Natural killer cell (primary cell): Measurements from ENCODE around the gene CSN1S1. TPM values are rescaled to one million over a fixed set of nuclear protein-coding genes. Genes with fewer than 3 reads are reported as not detected.
"Not testable (repeated sequence)": the region's sequence is repeated elsewhere in the genome, so short reads cannot be mapped to it uniquely, and the experiment has no call there.

Source experiments
- ATAC-seq, 3 donors: fragments of 150-1000 bp in 2 of 3; fragments of 200-7000 bp in 1 of 3; cut with Tn5 transposase; 1 replicate in 1 of 3; 2 replicates in 2 of 3; pipeline ENCODE4 v1.10.0; 2021; ENCODE audit warnings: mild to moderate bottlenecking in 2 of 3, moderate library complexity in 2 of 3
- DNase-seq, 2 donors: peaks; one replicate each; pipeline versions ENCODE4 v3.0.0 to v3.0.0-alpha.2; 2013 to 2021; ENCODE audit warnings: mixed read lengths in 1 of 2
- H3K27ac ChIP-seq: one replicate; pipeline ENCODE4 v1.5.1; 2013; ENCODE audit warnings: mild to moderate bottlenecking, low read length
- H3K27me3 ChIP-seq: one replicate; pipeline ENCODE4 v1.6.1; 2013; ENCODE audit warnings: low read length; ENCODE audit not compliant: control insufficient read depth, insufficient read depth
- H3K36me3 ChIP-seq: one replicate; pipeline ENCODE4 v1.6.1; 2013; ENCODE audit warnings: low read length; ENCODE audit not compliant: control insufficient read depth, insufficient read depth
- H3K4me1 ChIP-seq: one replicate; pipeline ENCODE4 v1.6.1; 2013; ENCODE audit warnings: low read length; ENCODE audit not compliant: control insufficient read depth, insufficient read depth
- H3K4me3 ChIP-seq: one replicate; pipeline ENCODE4 v1.5.1; 2013; ENCODE audit warnings: low read length
- H3K9me3 ChIP-seq: one replicate; pipeline ENCODE4 v1.6.1; 2013; ENCODE audit warnings: low read length; ENCODE audit not compliant: control insufficient read depth, insufficient read depth
- H3K27ac Mint-ChIP-seq, 2 donors: one replicate each; pipeline ENCODE4 v1.8.0; 2022; ENCODE audit warnings: mild to moderate bottlenecking in 2 of 2, mixed read lengths in 2 of 2, moderate library complexity in 1 of 2
- H3K27me3 Mint-ChIP-seq, 2 donors: one replicate each; pipeline ENCODE4 v1.8.0; 2022; ENCODE audit warnings: low read depth in 2 of 2, mixed read lengths in 2 of 2
- H3K36me3 Mint-ChIP-seq: one replicate; pipeline ENCODE4 v1.8.0; 2022; ENCODE audit warnings: mixed read lengths
- H3K4me1 Mint-ChIP-seq, 2 donors: one replicate each; pipeline ENCODE4 v1.8.0; 2022; ENCODE audit warnings: mixed read lengths in 2 of 2
- H3K4me3 Mint-ChIP-seq: one replicate; pipeline ENCODE4 v1.8.0; 2022; ENCODE audit warnings: mild to moderate bottlenecking, moderate library complexity, mixed read lengths
- H3K9me3 Mint-ChIP-seq, 2 donors: one replicate each; pipeline ENCODE4 v1.8.0; 2022; ENCODE audit warnings: mixed read lengths in 2 of 2
- WGBS: methylation state at CpG from one replicate; pipeline ENCODE4 v1.1.7; 2013; ENCODE audit warnings: missing lambda C conversion rate; ENCODE audit not compliant: insufficient coverage; 5-methylcytosine and 5-hydroxymethylcytosine counted together
- intact Hi-C: fragments of 100-400 bp; cut with micrococcal nuclease; formaldehyde crosslinking; loops from one replicate; pipeline ENCODE4 v1.14.2; 2022
- total RNA-seq, 4 donors: library from RNA; stranded (reverse); fragments of 120-200 nt in 1 of 4; gene quantifications; one replicate each; pipeline versions ENCODE4 v1.2.3 to v1.2.4, GENCODE V29; 2013 to 2022
- TF ChIP-seq, protein P1 (sequence below): fragments of 200-600 bp; IDR thresholded peaks from one replicate; pipeline ENCODE4 v1.8.0; 2022; ENCODE audit warnings: antibody characterized with exemption

Gene CSN1S1
- total RNA-seq, 3 donors from 2014 or later (not counting 1 experiment from before 2014, with no cell fraction given): not detected

DNA sequence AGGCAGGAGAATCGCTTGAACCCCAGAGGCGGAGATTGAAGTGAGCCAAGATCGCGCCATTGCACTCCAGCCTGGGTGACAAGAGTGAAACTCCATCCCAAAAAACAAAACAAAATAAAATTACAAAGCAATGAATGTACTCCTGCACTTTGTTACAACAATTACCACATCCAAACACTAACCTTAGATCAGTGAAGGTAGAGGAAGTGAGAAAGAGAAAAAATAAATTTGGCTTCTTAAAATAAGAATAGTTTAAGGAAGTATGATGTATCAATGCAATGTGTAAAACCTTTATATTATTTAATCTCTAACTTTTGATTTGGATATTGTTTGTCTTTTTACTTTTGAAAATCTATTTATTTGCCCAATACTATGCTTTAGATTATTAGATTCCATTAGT, 21.7 kb upstream of the CSN1S1 start:
- H3K36me3 ChIP-seq: no peaks in the 10 kb centered on the region
- intact Hi-C loops: no loop called here
- peaks cover 2 to 14% of the 10 kb centered on the region in 2 donors for H3K27me3 Mint-ChIP-seq
- H3K4me3 Mint-ChIP-seq: no peak overlapping the region
- no peaks in the 10 kb centered on the region for H3K9me3 Mint-ChIP-seq
- H3K27me3 ChIP-seq: no peaks in the 10 kb centered on the region
- WGBS: 93% methylated on average over 4 of the region's 4 CpGs
- H3K4me1 Mint-ChIP-seq: no peaks in the 10 kb centered on the region
- H3K9me3 ChIP-seq: no peaks in the 10 kb centered on the region
- no peak overlapping the region for H3K27ac ChIP-seq
- TF ChIP-seq, protein P1, sequence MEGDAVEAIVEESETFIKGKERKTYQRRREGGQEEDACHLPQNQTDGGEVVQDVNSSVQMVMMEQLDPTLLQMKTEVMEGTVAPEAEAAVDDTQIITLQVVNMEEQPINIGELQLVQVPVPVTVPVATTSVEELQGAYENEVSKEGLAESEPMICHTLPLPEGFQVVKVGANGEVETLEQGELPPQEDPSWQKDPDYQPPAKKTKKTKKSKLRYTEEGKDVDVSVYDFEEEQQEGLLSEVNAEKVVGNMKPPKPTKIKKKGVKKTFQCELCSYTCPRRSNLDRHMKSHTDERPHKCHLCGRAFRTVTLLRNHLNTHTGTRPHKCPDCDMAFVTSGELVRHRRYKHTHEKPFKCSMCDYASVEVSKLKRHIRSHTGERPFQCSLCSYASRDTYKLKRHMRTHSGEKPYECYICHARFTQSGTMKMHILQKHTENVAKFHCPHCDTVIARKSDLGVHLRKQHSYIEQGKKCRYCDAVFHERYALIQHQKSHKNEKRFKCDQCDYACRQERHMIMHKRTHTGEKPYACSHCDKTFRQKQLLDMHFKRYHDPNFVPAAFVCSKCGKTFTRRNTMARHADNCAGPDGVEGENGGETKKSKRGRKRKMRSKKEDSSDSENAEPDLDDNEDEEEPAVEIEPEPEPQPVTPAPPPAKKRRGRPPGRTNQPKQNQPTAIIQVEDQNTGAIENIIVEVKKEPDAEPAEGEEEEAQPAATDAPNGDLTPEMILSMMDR: no peak
- H3K36me3 Mint-ChIP-seq: no peaks in the 10 kb centered on the region
- no peak for DNase-seq
- no peak for ATAC-seq
- no peak overlapping the region for H3K4me3 ChIP-seq
- no peak overlapping the region for H3K27ac Mint-ChIP-seq
- no peaks in the 10 kb centered on the region for H3K4me1 ChIP-seq

DNA sequence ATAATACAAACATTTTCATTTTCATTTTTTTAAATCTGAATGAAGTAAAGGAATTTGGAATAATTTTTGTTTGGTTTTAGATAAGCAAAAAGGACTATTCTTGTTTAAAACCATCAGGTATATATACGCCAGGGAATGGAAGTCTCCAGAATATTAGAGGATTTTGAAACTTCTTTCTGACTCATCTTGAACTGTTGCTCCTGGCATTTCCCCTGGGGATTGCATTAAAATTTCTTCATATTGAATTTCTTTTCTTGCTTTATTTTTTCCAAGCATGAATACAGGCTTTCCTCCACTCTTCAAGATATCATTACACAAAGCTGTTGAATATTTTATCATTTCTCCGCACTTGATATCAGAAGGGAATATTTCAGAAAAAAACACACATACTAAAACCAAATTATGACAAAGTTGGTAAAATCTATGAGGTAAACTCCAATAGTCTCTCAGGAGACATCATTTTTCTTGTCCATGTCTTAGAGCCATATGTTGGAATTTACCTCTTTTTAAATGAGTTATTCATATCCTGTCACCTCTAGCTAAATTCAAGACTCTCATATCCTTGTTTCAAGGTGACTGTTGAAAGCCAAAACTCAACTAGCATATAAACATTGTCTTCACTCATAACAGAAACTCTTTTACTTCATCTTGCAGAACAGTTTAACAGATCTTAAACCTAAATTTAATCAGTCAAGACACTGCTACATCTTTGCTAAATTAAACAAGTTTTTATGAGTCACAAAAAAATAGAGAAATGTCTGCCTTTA, 20.7 kb upstream of the CSN1S1 start:
- intact Hi-C loops: no loop called here
- Histone ChIP-seq H3K27ac (no peak overlapping the region), H3K4me3 (no peak overlapping the region), H3K4me1 (no peaks in the 10 kb centered on the region), H3K36me3 (no peaks in the 10 kb centered on the region), H3K9me3 (no peaks in the 10 kb centered on the region), H3K27me3 (no peaks in the 10 kb centered on the region)
- TF ChIP-seq, protein P1: no peak
- no peak overlapping the region for H3K27ac Mint-ChIP-seq
- ATAC-seq (no peak), DNase-seq (no peak)
- H3K4me3 Mint-ChIP-seq: no peak overlapping the region
- H3K4me1 Mint-ChIP-seq: no peaks in the 10 kb centered on the region
- no peaks in the 10 kb centered on the region for H3K36me3 Mint-ChIP-seq
- H3K27me3 Mint-ChIP-seq: peaks cover 2 to 5% of the 10 kb centered on the region in 2 donors
- WGBS: 80% methylated on average over 1 of the region's 2 CpGs
- no peaks in the 10 kb centered on the region for H3K9me3 Mint-ChIP-seq

DNA sequence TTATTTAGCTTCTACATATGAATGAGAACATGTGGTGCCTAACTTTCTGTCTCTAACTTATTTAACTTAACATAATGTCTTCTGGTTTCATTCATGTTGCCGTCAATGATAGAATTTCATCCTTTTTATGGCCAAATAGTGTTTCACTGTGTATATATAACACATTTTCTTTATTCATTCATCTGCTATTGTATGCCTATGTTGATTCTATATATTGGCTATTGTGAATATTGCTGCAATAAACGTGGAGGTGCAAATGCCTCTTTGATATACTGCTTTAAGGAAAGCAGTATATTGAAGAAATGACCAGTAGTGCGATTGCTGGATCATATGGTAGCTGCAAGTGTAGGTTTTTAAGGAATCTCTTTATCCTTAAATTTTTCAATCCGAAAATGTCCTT, 10.0 kb upstream of the CSN1S1 start:
- H3K27me3 Mint-ChIP-seq: peaks cover 6 to 7% of the 10 kb centered on the region in 2 donors

DNA sequence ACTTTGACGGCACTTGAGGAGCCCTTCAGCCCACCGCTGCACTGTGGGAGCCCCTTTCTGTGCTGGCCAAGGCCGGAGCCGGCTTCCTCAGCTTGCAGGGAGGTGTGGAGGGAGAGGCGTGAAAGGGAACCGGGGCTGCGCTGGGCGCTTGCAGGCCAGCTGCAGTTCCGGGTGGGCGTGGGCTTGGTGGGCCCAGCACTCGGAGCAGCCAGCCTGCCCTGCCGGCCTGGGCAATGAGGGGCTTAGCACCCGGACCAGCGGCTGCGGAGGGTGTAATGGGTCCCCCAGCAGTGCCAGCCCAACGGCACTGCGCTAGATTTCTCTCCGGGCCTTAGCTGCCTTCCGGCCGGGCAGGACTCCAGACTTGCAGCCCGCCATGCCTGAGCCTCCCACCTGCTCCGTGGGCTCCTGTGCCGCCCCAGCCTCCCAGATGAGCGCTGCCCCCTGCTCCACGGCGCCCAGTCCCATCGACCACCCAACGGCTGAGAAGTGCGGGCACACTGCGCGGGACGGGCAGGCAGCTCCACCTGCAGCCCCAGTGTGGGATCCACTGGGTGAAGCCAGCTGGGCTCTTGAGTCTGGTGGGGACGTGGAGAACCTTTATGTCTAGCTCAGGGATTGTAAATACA, 7.0 kb upstream of the CSN1S1 start:
- H3K27me3 Mint-ChIP-seq, H3K4me1 Mint-ChIP-seq, H3K27ac ChIP-seq, H3K4me1 ChIP-seq, H3K9me3 ChIP-seq, H3K4me3 Mint-ChIP-seq, DNase-seq, H3K36me3 Mint-ChIP-seq, H3K27me3 ChIP-seq, H3K4me3 ChIP-seq, intact Hi-C loops, H3K9me3 Mint-ChIP-seq, H3K27ac Mint-ChIP-seq, ATAC-seq, H3K36me3 ChIP-seq: not testable (repeated sequence)
- WGBS: 95% methylated on average over 33 of the region's 33 CpGs

More for the DNA sequence above, 10.0 kb upstream of the CSN1S1 start:
- Histone ChIP-seq H3K9me3 (no peaks in the 10 kb centered on the region), H3K27me3 (no peaks in the 10 kb centered on the region), H3K4me3 (no peak overlapping the region), H3K36me3 (no peaks in the 10 kb centered on the region), H3K4me1 (no peaks in the 10 kb centered on the region), H3K27ac (no peak overlapping the region)
- no peaks in the 10 kb centered on the region for H3K36me3 Mint-ChIP-seq
- no peak overlapping the region for H3K27ac Mint-ChIP-seq
- H3K4me3 Mint-ChIP-seq: no peak overlapping the region
- 22% methylated on average over 2 of the region's 4 CpGs for WGBS
- H3K4me1 Mint-ChIP-seq: no peaks in the 10 kb centered on the region
- H3K9me3 Mint-ChIP-seq: no peaks in the 10 kb centered on the region
- intact Hi-C loops: no loop called here
- DNase-seq: no peak
- TF ChIP-seq, protein P1: no peak
- no peak for ATAC-seq
